HepG2 (cell line): ENCODE results near the gene RAC3. TPM values are rescaled to one million over a fixed set of nuclear protein-coding genes. Genes with fewer than 3 reads are reported as not detected.

ENCODE experiments used
- CAMTA2 ChIP-seq: sonication (generic); formaldehyde crosslinking; IDR thresholded peaks from 2 replicates; pipeline ENCODE4 v1.4.0; 2020; ENCODE audit warnings: mild to moderate bottlenecking, missing genetic modification reagents, borderline replicate concordance
- HHEX ChIP-seq: IDR thresholded peaks from 2 replicates; pipeline ENCODE4 v1.6.1; 2016; ENCODE audit warnings: control low read depth
- NCOA5 ChIP-seq: sonication (generic); formaldehyde crosslinking; IDR thresholded peaks from 2 replicates; pipeline ENCODE4 v1.4.0; 2020; ENCODE audit warnings: missing genetic modification reagents
- NKX3-1 ChIP-seq: sonication (generic); formaldehyde crosslinking; IDR thresholded peaks from 2 replicates; pipeline ENCODE4 v1.5.0; 2020; ENCODE audit warnings: missing genetic modification reagents
- SRSF9 ChIP-seq: fragments of 200-400 bp; formaldehyde crosslinking; IDR thresholded peaks from 2 replicates; pipeline ENCODE4 v1.6.1; 2018; ENCODE audit warnings: borderline replicate concordance, mild to moderate bottlenecking, low read depth, low read length; ENCODE audit not compliant: insufficient read depth, poor library complexity, severe bottlenecking
- ZNF33B ChIP-seq: sonication (generic); formaldehyde crosslinking; IDR thresholded peaks from 2 replicates; pipeline ENCODE4 v1.5.1; 2020; ENCODE audit warnings: mild to moderate bottlenecking, missing genetic modification reagents
- ZNF432 ChIP-seq: sonication (generic); formaldehyde crosslinking; IDR thresholded peaks from 2 replicates; pipeline ENCODE4 v1.5.0; 2020; ENCODE audit warnings: missing genetic modification reagents, mild to moderate bottlenecking, borderline replicate concordance
- ZNF772 ChIP-seq: sonication (generic); formaldehyde crosslinking; IDR thresholded peaks from 2 replicates; pipeline ENCODE4 v1.5.0; 2020; ENCODE audit warnings: mild to moderate bottlenecking, missing genetic modification reagents
- ZNF776 ChIP-seq: sonication (generic); formaldehyde crosslinking; IDR thresholded peaks from 2 replicates; pipeline ENCODE4 v1.4.0; 2020; ENCODE audit warnings: mild to moderate bottlenecking, missing genetic modification reagents
- polyA plus RNA-seq, 8 experiments: library from polyadenylated mRNA; depleted of rRNA in 3 of 8; stranded (reverse) in 7 of 8; unstranded in 1 of 8; fragments of >200 nt; fragmentation: Illumina TruSeq in 4 of 8; extraction: Trizol in 4 of 8; gene quantifications; 2 replicates each; pipeline versions ENCODE4 v1.2.1 to v1.2.3, GENCODE V29; 2011 to 2016; ENCODE audit warnings: low read depth in 4 of 8, missing spikeins in 1 of 8, mixed read lengths in 1 of 8; ENCODE audit not compliant: insufficient read depth in 1 of 8
- total RNA-seq, 5 experiments: library from RNA; depleted of rRNA; stranded (reverse); fragments of >200 nt; fragmentation: Illumina TruSeq; extraction: Trizol; gene quantifications; 2 replicates each; pipeline ENCODE4 v1.2.3, GENCODE V29; 2016; ENCODE audit warnings: low read depth in 1 of 5
- TF ChIP-seq, protein P1 (sequence below): IDR thresholded peaks from 2 replicates; pipeline ENCODE4 v1.6.1; 2016; ENCODE audit warnings: missing compliant biosample characterization, missing genetic modification reagents, borderline replicate concordance
- TF ChIP-seq, protein P2 (sequence below): sonication (generic); formaldehyde crosslinking; IDR thresholded peaks from 2 replicates; pipeline ENCODE4 v1.5.1; 2020; ENCODE audit warnings: mild to moderate bottlenecking, missing genetic modification reagents, moderate library complexity
- TF ChIP-seq, protein P3 (sequence below): IDR thresholded peaks from 2 replicates; pipeline ENCODE4 v1.6.1; 2016; ENCODE audit warnings: low read depth, borderline replicate concordance
- TF ChIP-seq, protein P4 (sequence below): sonication (generic); formaldehyde crosslinking; IDR thresholded peaks from 2 replicates; pipeline ENCODE4 v1.4.0; 2020; ENCODE audit warnings: mild to moderate bottlenecking, missing genetic modification reagents
- TF ChIP-seq, protein P5 (sequence below): sonication (generic); formaldehyde crosslinking; IDR thresholded peaks from 2 replicates; pipeline ENCODE4 v1.4.0; 2020; ENCODE audit warnings: missing genetic modification reagents
- TF ChIP-seq, protein P6 (sequence below): sonication (generic); formaldehyde crosslinking; conservative IDR thresholded peaks from 2 replicates; pipeline ENCODE4 v1.8.0; 2022; ENCODE audit warnings: low read depth, missing genetic modification reagents
- TF ChIP-seq, protein P7 (sequence below): sonication (generic); formaldehyde crosslinking; IDR thresholded peaks from 2 replicates; pipeline ENCODE4 v1.4.0; 2020; ENCODE audit warnings: low read depth, mild to moderate bottlenecking, missing genetic modification reagents
- TF ChIP-seq, protein P8 (sequence below): sonication (generic); formaldehyde crosslinking; IDR thresholded peaks from 2 replicates; pipeline ENCODE4 v1.4.0; 2020; ENCODE audit warnings: missing genetic modification reagents, borderline replicate concordance

Gene RAC3
- total and polyA plus RNA-seq, 2 of the 13 experiments (the other 11 are each of a cell fraction or from before 2014, with no cell fraction given), result 10.5 to 21.3 TPM

DNA sequence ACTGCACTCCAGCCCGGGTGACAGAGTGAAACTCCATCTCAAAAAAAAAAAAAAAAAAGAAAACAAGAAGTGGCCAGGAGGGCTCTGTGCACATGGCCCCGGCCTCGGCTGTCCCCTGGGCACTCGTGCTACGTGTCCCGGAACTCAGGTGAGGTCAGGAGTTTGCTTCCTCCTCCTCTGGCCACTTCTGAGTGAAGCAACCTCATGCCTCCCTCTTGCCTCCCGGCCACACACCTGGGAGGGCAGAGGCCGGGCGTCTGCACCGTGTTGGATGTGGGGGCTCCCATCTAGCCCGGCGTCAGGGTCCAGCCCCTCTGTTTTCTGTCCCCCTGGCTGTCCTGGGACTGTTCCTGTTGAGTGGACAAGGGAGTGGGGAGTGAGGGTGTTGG, 31.9 kb upstream of the RAC3 start (continued):
- TF ChIP-seq, protein P1, sequence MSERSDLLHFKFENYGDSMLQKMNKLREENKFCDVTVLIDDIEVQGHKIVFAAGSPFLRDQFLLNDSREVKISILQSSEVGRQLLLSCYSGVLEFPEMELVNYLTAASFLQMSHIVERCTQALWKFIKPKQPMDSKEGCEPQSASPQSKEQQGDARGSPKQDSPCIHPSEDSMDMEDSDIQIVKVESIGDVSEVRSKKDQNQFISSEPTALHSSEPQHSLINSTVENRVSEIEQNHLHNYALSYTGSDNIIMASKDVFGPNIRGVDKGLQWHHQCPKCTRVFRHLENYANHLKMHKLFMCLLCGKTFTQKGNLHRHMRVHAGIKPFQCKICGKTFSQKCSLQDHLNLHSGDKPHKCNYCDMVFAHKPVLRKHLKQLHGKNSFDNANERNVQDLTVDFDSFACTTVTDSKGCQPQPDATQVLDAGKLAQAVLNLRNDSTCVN, result no peak
- no peak for TF ChIP-seq ZNF33B (CRISPR knock-in tag)
- TF ChIP-seq ZNF432, result no peak
- TF ChIP-seq, protein P2, sequence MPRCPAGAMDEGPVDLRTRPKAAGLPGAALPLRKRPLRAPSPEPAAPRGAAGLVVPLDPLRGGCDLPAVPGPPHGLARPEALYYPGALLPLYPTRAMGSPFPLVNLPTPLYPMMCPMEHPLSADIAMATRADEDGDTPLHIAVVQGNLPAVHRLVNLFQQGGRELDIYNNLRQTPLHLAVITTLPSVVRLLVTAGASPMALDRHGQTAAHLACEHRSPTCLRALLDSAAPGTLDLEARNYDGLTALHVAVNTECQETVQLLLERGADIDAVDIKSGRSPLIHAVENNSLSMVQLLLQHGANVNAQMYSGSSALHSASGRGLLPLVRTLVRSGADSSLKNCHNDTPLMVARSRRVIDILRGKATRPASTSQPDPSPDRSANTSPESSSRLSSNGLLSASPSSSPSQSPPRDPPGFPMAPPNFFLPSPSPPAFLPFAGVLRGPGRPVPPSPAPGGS (CRISPR knock-in tag), result no peak
- TF ChIP-seq, protein P3, sequence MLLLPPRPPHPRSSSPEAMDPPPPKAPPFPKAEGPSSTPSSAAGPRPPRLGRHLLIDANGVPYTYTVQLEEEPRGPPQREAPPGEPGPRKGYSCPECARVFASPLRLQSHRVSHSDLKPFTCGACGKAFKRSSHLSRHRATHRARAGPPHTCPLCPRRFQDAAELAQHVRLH (CRISPR knock-in tag), result 0 out of 2 replicates have a peak, but pooled peaks have one; percentile 58
- 0 out of 2 replicates have a peak, but pooled peaks have one; percentile 58 for TF ChIP-seq ZNF776 (CRISPR knock-in tag)
- TF ChIP-seq, protein P4, sequence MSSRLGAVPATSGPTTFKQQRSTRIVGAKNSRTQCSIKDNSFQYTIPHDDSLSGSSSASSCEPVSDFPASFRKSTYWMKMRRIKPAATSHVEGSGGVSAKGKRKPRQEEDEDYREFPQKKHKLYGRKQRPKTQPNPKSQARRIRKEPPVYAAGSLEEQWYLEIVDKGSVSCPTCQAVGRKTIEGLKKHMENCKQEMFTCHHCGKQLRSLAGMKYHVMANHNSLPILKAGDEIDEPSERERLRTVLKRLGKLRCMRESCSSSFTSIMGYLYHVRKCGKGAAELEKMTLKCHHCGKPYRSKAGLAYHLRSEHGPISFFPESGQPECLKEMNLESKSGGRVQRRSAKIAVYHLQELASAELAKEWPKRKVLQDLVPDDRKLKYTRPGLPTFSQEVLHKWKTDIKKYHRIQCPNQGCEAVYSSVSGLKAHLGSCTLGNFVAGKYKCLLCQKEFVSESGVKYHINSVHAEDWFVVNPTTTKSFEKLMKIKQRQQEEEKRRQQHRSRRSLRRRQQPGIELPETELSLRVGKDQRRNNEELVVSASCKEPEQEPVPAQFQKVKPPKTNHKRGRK (CRISPR knock-in tag), result no peak
- TF ChIP-seq, protein P5, sequence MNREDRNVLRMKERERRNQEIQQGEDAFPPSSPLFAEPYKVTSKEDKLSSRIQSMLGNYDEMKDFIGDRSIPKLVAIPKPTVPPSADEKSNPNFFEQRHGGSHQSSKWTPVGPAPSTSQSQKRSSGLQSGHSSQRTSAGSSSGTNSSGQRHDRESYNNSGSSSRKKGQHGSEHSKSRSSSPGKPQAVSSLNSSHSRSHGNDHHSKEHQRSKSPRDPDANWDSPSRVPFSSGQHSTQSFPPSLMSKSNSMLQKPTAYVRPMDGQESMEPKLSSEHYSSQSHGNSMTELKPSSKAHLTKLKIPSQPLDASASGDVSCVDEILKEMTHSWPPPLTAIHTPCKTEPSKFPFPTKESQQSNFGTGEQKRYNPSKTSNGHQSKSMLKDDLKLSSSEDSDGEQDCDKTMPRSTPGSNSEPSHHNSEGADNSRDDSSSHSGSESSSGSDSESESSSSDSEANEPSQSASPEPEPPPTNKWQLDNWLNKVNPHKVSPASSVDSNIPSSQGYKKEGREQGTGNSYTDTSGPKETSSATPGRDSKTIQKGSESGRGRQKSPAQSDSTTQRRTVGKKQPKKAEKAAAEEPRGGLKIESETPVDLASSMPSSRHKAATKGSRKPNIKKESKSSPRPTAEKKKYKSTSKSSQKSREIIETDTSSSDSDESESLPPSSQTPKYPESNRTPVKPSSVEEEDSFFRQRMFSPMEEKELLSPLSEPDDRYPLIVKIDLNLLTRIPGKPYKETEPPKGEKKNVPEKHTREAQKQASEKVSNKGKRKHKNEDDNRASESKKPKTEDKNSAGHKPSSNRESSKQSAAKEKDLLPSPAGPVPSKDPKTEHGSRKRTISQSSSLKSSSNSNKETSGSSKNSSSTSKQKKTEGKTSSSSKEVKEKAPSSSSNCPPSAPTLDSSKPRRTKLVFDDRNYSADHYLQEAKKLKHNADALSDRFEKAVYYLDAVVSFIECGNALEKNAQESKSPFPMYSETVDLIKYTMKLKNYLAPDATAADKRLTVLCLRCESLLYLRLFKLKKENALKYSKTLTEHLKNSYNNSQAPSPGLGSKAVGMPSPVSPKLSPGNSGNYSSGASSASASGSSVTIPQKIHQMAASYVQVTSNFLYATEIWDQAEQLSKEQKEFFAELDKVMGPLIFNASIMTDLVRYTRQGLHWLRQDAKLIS (CRISPR knock-in tag), result no peak; the same call in 1 of the 2 replicates
- TF ChIP-seq SRSF9, result no peak
- TF ChIP-seq ZNF772 (CRISPR knock-in tag), result peak; percentile 41; the same call in 1 of the 2 replicates
- TF ChIP-seq, protein P6, sequence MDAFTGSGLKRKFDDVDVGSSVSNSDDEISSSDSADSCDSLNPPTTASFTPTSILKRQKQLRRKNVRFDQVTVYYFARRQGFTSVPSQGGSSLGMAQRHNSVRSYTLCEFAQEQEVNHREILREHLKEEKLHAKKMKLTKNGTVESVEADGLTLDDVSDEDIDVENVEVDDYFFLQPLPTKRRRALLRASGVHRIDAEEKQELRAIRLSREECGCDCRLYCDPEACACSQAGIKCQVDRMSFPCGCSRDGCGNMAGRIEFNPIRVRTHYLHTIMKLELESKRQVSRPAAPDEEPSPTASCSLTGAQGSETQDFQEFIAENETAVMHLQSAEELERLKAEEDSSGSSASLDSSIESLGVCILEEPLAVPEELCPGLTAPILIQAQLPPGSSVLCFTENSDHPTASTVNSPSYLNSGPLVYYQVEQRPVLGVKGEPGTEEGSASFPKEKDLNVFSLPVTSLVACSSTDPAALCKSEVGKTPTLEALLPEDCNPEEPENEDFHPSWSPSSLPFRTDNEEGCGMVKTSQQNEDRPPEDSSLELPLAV, result no peak
- no peak for TF ChIP-seq HHEX (CRISPR knock-in tag)
- no peak for TF ChIP-seq NCOA5 (CRISPR knock-in tag)
- no peak for TF ChIP-seq CAMTA2 (CRISPR knock-in tag)
- TF ChIP-seq, protein P7, sequence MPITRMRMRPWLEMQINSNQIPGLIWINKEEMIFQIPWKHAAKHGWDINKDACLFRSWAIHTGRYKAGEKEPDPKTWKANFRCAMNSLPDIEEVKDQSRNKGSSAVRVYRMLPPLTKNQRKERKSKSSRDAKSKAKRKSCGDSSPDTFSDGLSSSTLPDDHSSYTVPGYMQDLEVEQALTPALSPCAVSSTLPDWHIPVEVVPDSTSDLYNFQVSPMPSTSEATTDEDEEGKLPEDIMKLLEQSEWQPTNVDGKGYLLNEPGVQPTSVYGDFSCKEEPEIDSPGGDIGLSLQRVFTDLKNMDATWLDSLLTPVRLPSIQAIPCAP (CRISPR knock-in tag), result no peak
- no peak for TF ChIP-seq NKX3-1 (CRISPR knock-in tag)
- TF ChIP-seq, protein P8, sequence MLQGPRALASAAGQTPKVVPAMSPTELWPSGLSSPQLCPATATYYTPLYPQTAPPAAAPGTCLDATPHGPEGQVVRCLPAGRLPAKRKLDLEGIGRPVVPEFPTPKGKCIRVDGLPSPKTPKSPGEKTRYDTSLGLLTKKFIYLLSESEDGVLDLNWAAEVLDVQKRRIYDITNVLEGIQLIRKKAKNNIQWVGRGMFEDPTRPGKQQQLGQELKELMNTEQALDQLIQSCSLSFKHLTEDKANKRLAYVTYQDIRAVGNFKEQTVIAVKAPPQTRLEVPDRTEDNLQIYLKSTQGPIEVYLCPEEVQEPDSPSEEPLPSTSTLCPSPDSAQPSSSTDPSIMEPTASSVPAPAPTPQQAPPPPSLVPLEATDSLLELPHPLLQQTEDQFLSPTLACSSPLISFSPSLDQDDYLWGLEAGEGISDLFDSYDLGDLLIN (CRISPR knock-in tag), result no peak
